ENCODE measurements around the gene NPPC.

GRCh38 chr2:231883468-231883881 is 42.7 kb downstream of the NPPC start:
- no peak for TF ChIP-seq EZH2 (IDR thresholded peaks at IDR 0.05; ENCODE audit: borderline replicate concordance, control insufficient read depth, low read depth, low read length)
- TF ChIP-seq CREM (IDR thresholded peaks at IDR 0.05; ENCODE audit: low read depth): no peak
- no peak for TF ChIP-seq CTCF (IDR thresholded peaks at IDR 0.05 in 2 of 3, conservative IDR thresholded peaks at IDR 0.05 in 1 of 3; ENCODE audit: control insufficient read depth in 2 of 3, extremely low read depth in 1 of 3, insufficient read depth in 1 of 3, low read depth in 3 of 3, low read length in 3 of 3)
- TF ChIP-seq MLLT1 (IDR thresholded peaks at IDR 0.05): no peak
- no peak for TF ChIP-seq RFX5 (IDR thresholded peaks at IDR 0.05; ENCODE audit: low read depth, low read length)
- no peak for TF ChIP-seq YY1 (IDR thresholded peaks at IDR 0.05; ENCODE audit: low read depth, low read length)
- TF ChIP-seq PAX5 (IDR thresholded peaks at IDR 0.05; ENCODE audit: borderline replicate concordance, low read depth, low read length): no peak
